Subcutaneous abdominal adipose tissue (tissue), 5 donors: ENCODE data around the gene ITCH.
"Not testable (repeated sequence)": the region's sequence is repeated elsewhere in the genome, so short reads cannot be mapped to it uniquely, and the experiment has no call there.

Experiments used
- H3K27ac ChIP-seq: one replicate; pipeline ENCODE4 v1.7.0; 2013; ENCODE audit warnings: low read depth, mild to moderate bottlenecking, inconsistent platforms, low read length, moderate library complexity
- H3K27me3 ChIP-seq, 5 donors: one replicate each; pipeline ENCODE4 v1.7.0; 2013; ENCODE audit warnings: low read length in 5 of 5, inconsistent platforms in 1 of 5; ENCODE audit not compliant: control insufficient read depth in 5 of 5, insufficient read depth in 4 of 5
- H3K36me3 ChIP-seq, 5 donors: one replicate each; pipeline ENCODE4 v1.7.0; 2013; ENCODE audit warnings: low read length in 5 of 5; ENCODE audit not compliant: control insufficient read depth in 5 of 5, insufficient read depth in 5 of 5
- H3K4me1 ChIP-seq, 5 donors: one replicate each; pipeline ENCODE4 v1.7.0; 2013; ENCODE audit warnings: low read length in 5 of 5, mild to moderate bottlenecking in 3 of 5, moderate library complexity in 1 of 5; ENCODE audit not compliant: control insufficient read depth in 5 of 5, insufficient read depth in 5 of 5
- H3K4me3 ChIP-seq, 5 donors: one replicate each; pipeline ENCODE4 v1.7.0; 2013; ENCODE audit warnings: low read length in 5 of 5, low read depth in 1 of 5
- H3K9ac ChIP-seq, 5 donors: one replicate each; pipeline ENCODE4 v1.7.0; 2013; ENCODE audit warnings: low read length in 5 of 5, mild to moderate bottlenecking in 4 of 5, moderate library complexity in 3 of 5
- H3K9me3 ChIP-seq, 5 donors: one replicate each; pipeline ENCODE4 v1.7.0; 2013; ENCODE audit warnings: low read length in 5 of 5; ENCODE audit not compliant: control insufficient read depth in 5 of 5
- donor health status: healthy.
- donor health status: healthy.
- donor health status: healthy.
- donor health status: healthy.
- donor health status: healthy.

ITCH gene

DNA sequence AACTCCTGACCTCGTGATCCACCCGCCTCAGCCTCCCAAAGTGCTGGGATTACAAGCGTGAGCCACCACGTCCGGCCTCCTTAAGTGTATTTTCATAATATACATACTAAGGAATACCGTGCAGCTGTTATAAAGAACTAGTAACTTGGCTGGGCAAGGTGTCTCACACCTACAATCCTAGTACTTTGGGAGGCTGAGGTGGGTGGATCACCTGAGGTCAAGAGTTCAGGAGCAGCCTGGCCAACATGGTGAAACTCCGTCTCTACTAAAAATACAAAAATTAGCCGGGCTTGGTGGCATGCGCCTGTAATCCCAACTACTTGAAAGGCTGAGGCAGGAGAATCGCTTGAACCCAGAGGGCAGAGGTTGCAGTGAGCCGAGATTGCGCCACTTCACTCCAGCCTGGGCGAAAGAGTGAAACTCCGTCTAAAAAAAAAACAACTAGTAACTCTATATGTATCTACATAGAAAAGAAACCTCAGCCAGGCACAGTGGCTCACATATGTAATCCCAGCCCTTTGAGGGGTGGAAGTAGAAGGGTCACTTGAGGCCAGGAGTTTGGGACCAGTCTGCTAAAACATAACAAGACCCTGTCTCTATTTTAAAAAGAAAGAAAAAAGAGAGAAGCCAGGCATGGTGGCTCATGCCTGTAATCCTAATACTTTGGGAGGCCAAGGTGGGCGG is 32.1 kb upstream of the ITCH start:
- H3K27me3 ChIP-seq, H3K9me3 ChIP-seq, H3K4me1 ChIP-seq, H3K36me3 ChIP-seq, H3K4me3 ChIP-seq, H3K9ac ChIP-seq, H3K27ac ChIP-seq: not testable (repeated sequence)

DNA sequence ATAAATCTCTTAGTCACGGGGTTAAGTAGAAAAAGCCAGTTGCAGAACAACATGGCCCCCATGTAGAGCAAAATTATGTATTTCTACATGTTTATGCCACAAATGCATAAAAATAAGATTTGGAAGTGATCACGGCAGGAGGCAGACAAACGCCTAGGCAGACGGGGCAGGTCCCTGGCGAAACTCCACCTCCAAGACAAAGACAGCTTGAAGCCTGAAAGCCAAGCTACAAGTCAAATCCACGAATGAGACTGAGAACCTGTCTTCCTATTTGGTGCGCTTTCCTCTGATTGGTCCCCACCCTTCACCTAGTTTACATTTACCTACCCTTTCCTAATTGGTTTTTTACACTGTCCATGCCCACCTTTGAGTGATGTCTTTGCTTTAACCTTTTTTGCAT is 31.2 kb upstream of the ITCH start:
- no peak overlapping the region for H3K27ac ChIP-seq

DNA sequence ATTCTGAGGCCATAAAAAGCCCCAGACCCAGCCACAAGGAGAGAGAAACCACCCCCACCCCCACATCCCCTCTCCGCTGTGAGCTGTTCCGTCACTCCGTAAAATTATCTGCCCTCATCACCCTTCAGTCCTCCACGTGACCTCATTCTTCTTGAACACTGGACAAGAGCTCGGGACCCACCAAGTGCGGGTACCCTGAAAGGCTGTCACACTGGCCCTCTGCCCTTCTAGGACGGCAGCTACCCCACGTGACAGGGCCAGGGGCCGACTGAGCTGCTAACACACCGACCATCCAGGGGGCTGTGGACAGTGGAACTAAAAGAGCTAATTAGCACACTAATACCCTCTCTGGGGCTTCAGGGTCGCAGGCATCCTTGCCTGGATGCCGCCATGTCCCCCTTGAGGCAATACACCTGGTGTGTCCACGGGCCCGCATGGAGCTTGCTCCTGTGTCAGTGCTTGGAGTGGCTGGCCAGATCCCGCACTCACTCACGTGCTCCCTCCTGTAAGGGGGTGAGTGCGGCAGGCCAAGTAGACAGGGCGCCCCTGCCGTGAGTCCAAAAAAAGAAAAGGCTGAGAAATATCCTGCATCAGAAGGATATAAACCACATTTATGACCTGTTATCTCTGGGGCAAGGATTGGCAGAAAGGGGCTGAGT is 30.7 kb upstream of the ITCH start:
- no peaks in the 10 kb centered on the region for H3K27me3 ChIP-seq
- H3K27ac ChIP-seq: no peak overlapping the region
- H3K4me1 ChIP-seq: no peaks in the 10 kb centered on the region
- H3K9ac ChIP-seq: no peak overlapping the region
- no peak overlapping the region for H3K4me3 ChIP-seq
- H3K9me3 ChIP-seq: no peaks in the 10 kb centered on the region
- no peaks in the 10 kb centered on the region for H3K36me3 ChIP-seq

More for the DNA sequence above, 31.2 kb upstream of the ITCH start:
- no peak overlapping the region for H3K9ac ChIP-seq
- H3K4me3 ChIP-seq: no peak overlapping the region
- no peaks in the 10 kb centered on the region for H3K36me3 ChIP-seq
- no peaks in the 10 kb centered on the region for H3K9me3 ChIP-seq
- no peaks in the 10 kb centered on the region for H3K4me1 ChIP-seq
- no peaks in the 10 kb centered on the region for H3K27me3 ChIP-seq

DNA sequence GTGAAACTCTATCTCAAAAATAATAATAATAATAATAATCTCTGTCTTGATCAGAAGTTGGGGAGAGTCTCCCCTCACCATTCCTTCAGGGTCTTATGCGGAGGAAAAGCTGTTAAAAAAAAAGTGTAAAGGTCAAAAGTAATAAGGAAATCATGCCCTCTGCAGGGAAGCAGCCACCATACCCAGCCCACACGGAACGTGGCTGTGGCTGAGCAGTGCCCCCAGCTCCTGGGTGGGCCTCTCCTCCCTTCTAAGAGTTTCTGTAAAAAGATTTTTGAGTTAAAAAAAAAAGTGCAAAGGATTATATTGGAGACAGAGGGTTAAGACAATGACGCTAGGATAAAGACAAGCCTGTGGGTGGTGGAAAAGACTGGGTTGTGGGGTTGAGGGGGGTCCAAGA is 29.3 kb upstream of the ITCH start:
- Histone ChIP-seq H3K4me3 (no peak overlapping the region), H3K4me1 (no peaks in the 10 kb centered on the region), H3K27ac (no peak overlapping the region), H3K36me3 (no peaks in the 10 kb centered on the region), H3K9me3 (no peaks in the 10 kb centered on the region), H3K27me3 (no peaks in the 10 kb centered on the region), H3K9ac (no peak overlapping the region)

DNA sequence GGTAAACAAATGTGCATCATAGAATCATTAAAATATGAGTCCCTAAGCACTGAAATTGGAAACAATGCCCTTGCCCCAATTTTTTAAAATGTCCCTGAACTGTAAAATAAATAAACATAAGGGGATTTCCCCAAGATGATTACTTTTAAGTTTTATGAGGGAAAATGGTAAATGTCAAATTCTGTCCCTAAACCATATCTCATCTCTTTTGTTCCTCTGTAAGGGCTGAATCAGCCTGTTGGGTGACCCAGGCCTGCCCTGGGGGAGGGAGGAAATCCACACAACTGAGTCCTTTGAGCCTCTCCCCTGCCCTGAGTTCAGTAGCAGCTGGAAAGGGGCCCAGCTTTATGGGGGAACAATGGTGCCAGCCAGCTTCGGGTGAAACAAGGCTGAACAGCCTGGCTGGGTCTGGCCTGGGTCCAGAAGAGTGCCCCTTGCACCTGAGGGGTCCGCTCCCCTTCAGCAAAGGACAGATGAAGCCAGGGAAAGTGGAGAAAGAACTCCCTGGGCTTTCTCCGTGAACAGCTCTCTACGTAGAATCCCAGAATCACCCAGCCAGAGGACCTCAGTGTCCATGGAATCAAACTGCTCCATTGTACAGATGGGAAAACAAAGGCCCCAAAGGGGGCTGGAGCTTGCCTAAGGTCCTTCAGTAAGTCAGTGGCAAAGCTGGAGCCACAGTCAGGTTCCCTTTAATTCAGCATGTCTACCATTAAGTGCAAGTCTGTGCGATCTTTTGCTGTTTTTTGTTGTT is 28.2 kb upstream of the ITCH start:
- Histone ChIP-seq H3K27me3 (no peaks in the 10 kb centered on the region), H3K36me3 (no peaks in the 10 kb centered on the region), H3K4me3 (no peak overlapping the region), H3K9me3 (no peaks in the 10 kb centered on the region), H3K4me1 (no peaks in the 10 kb centered on the region), H3K27ac (no peak overlapping the region), H3K9ac (no peak overlapping the region)

DNA sequence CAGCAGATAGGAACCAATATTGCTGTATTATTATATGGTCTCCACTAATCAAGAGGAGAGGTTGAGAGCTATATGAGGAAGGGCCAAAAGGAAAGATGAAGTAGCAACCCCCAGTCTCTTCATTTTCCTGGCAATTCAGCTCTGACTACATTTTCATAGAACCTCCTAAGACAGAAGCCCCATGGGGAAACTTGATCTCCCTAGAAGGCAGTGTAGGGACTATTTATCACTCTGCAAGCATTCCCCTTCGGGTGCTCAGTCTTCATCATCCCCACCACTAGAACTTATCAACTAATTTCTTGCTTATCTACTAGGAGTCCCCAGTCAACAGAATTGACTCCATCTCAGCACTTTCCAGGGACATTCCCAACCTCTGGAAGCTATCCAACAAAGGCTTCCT is 25.5 kb upstream of the ITCH start:
- H3K4me3 ChIP-seq: no peak overlapping the region
- no peaks in the 10 kb centered on the region for H3K4me1 ChIP-seq
- H3K36me3 ChIP-seq: no peaks in the 10 kb centered on the region
- H3K9ac ChIP-seq: no peak overlapping the region
- no peak overlapping the region for H3K27ac ChIP-seq
- no peaks in the 10 kb centered on the region for H3K9me3 ChIP-seq
- H3K27me3 ChIP-seq: no peaks in the 10 kb centered on the region

DNA sequence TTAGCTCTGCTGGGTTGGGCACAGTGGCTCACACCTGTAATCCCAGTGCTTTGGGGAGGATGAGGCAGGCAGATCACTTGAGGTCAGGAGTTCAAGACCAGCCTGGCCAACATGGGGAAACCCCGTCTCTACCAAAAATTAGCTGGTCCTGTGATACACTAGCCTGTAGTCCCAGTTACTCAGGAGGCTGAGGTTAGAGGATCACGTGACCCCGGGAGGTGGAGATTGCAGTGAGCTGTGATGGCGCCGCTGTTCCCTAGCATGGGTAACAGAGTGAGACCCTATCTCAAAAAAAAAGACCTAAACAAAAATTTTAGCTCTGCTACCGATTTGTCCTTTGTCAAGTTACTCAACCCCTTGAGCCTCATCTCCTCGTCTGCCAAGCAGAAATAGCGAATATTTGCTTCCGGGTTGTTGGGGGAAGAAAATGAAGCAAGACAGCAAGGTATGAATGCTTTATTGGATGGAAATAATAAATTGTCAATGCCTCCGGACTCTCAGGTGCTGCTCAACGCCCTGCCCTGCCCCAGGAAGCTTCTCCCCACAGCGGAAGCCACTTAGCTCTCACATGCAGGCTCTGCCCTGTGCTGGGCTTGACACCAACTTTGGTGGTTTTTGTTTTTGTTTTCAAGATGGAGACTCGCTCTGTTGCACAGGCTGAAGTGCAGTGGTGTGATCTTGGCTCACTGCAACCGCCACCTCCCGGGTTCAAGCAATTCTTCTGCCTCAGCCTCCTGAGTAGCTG is 24.9 kb upstream of the ITCH start:
- Histone ChIP-seq H3K9me3 (no peaks in the 10 kb centered on the region), H3K9ac (no peak overlapping the region), H3K27ac (no peak overlapping the region), H3K4me3 (no peak overlapping the region), H3K36me3 (no peaks in the 10 kb centered on the region), H3K27me3 (no peaks in the 10 kb centered on the region), H3K4me1 (no peaks in the 10 kb centered on the region)

DNA sequence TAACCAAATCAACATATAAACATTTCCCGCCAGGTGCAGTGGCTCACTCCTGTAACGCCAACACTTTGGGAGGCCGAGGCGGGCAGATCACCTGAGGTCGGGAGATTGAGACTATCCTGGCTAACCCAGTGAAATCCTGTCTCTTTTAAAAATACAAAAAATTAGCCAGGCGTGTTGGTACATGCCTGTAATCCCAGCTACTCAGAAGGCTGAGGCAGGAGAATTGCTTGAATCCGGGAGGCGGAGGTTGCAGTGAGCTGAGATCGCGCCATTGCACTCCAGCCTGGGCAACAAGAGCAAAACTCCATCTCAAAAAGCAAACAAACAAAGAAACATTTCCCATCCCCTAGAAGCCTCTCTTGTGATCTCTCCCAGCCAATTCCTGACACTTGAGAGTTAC is 22.3 kb upstream of the ITCH start:
- not testable (repeated sequence) for H3K4me1 ChIP-seq, H3K27me3 ChIP-seq, H3K9me3 ChIP-seq, H3K36me3 ChIP-seq, H3K4me3 ChIP-seq, H3K27ac ChIP-seq, H3K9ac ChIP-seq

DNA sequence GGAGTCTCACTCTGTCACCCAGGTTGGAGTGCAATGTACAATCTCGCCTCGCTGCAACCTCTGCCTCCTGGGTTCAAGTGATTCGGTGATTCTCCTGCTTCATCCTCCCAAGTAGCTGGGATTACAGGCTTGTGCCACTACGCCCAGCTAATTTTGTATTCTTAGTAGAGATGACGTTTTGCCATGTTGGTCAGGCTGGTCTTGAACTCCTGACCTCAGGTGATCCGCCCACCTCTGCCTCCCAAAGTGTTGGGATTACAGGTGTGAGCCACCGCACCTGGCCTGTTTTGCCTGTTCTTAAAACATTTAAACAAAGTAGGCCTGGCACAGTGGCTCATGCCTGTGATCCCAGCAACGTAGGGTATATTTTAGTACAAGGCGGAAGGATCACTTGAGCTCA is 21.9 kb upstream of the ITCH start:
- H3K9me3 ChIP-seq, H3K4me3 ChIP-seq, H3K27me3 ChIP-seq, H3K4me1 ChIP-seq, H3K36me3 ChIP-seq, H3K9ac ChIP-seq, H3K27ac ChIP-seq: not testable (repeated sequence)
